Cerebellar nuclear complex (tissue), 1 donor: Measurements from ENCODE around the gene FKRP.
"Not testable (repeated sequence)": the region's sequence is repeated elsewhere in the genome, so short reads cannot be mapped to it uniquely, and the experiment has no call there.

Source experiments
- DNase-seq, 2 experiments: peaks; one replicate each; lab custom pipeline; 2025; lab: John Stamatoyannopoulos, UW

FKRP gene, protein sequence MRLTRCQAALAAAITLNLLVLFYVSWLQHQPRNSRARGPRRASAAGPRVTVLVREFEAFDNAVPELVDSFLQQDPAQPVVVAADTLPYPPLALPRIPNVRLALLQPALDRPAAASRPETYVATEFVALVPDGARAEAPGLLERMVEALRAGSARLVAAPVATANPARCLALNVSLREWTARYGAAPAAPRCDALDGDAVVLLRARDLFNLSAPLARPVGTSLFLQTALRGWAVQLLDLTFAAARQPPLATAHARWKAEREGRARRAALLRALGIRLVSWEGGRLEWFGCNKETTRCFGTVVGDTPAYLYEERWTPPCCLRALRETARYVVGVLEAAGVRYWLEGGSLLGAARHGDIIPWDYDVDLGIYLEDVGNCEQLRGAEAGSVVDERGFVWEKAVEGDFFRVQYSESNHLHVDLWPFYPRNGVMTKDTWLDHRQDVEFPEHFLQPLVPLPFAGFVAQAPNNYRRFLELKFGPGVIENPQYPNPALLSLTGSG

DNA sequence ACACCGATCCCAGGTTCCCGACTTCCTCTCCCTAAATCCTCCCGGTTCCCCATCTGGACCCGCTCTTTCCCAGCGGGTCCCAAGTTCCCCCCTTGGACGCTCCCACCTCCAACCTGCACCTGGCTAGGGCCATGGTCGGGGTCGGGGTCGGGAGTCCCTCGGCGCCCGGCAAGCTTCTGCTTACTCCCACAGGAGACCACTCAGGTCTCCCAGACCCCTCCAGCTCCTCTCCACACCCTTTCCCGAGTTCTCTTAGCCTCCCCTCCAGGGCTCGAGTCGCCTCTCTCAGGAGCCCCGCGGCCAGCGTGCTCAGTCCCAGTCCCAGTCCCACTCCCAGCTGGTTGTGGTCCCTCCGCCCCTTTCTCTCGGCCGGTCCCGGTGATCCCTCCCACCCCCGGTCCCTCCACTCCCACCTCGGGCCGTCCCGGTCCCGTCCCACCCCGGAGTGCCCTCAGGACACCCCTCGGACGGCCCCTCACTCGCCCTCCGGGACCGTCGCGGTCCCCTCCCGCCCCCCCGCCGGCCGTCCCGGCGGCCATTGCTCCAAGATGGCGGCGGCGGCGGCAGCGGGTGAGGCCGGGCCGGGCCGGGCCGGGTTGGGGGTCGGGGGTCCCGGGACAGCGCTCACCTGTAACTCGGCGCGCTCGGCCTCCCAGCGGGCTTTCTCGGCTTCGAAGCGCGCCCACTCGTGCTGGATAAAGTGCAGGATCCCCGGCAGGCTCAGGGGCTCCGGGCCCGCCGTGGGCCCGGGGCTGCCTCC lies at the start of gene FKRP:
TSS of gene FKRP (plus strand) at position 537 of the 760 bp plus-strand sequence. CDS start 9,394 bp downstream, outside the sequence.
- DNase-seq: no peak

GRCh38 chr19:46696866-46697203 lies 49.0 kb upstream of the FKRP start:
- DNase-seq: no peak

DNA sequence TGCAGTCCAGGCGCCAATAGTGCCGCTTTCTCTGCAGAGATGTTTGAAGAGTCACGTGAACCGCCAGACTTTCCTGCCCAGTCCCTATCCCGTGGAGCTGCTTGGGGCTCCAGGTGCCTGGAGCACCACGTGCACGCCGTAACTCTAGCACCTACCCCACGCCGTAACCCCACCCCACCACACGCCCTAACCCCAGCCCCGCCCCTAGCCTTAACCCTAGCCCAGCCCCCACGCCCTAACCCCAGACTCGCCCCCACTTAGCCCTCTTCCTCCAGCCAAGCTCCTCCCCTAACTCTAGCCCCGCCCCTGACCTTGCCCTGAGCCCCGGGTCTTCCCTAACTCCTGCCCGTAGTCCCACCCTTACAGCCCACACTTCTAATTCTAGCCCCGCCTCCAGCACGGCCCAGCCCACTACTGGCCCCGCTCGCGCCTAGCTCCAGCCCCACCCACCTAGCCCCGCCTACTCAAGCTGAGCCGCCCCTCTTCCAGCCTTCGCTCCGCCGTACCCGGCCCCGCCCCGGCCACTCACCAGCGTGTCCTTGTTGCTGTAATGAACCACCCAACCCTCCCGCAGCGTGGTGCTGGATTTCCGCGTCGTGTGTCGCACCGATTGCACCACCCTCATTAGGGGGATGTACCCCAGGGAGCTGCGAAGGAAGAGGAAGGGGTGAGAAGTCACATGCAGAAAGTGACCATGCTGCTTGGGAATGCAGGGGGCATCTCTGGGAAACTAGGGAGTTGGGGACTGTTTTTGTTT lies 48.5 kb upstream of the FKRP start:
- no peak for DNase-seq

- no peak for DNase-seq
Observed at GRCh38 chr19:46698395-46699321, 47.2 kb upstream of the FKRP start.

- DNase-seq: no peak
Observed at GRCh38 chr19:46700704-46701103, 45.2 kb upstream of the FKRP start.

DNA sequence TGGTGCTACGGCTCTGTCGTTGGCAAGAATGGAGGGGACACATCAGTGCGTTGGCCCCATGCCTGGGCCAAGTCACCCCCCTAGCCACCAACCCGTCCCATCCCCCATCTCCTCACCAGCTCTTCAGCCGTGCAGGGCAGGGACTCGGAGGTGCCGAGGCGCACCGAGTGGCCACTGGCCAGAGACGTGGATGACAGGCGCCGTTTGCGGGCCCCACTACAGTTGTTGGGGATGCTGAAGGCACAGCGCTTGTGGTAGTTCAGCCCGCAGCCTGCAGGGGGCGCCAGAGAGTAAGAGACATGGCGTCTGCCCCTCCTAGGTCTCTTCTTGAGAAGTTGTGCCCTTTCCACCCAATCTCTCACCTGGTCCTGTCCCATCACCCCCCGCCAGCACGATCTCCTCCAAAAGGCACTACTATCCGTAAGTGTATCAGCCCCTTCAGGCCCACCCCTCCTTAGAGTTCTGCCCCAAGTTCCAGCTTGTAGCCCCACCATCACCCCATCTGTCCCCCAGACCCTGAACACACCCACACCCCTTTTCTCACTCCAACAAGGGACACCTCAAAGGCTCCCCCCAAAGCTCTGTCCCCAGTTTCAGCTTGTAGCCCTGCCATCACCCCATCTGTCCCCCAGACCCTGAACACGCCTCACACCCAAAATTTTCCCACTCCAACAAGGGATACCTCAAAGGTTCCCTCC lies 41.3 kb upstream of the FKRP start:
- DNase-seq: no peak

DNA sequence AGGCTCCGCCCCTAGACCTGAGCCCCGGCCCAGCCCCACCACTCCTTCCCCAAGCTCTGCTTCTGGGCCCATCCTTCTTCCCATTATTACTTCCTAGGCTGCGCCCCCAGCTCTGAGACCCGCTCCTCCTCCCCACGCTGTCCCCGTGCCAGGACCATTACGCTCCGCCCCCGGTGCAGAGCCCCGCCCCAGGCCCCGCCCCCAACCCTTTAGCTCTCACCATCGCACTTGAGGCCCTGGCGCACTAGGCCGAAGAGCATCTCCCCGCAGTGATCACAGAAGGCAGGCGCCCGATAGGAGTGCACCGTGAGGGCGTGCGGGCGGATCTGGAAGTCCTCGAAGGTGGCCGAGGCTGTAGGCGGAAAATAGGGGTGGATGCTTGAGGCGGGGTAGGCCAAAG lies 35.2 kb upstream of the FKRP start:
- DNase-seq: no peak

- not testable (repeated sequence) for DNase-seq
Observed at GRCh38 chr19:46712768-46713338, 33.0 kb upstream of the FKRP start.

DNA sequence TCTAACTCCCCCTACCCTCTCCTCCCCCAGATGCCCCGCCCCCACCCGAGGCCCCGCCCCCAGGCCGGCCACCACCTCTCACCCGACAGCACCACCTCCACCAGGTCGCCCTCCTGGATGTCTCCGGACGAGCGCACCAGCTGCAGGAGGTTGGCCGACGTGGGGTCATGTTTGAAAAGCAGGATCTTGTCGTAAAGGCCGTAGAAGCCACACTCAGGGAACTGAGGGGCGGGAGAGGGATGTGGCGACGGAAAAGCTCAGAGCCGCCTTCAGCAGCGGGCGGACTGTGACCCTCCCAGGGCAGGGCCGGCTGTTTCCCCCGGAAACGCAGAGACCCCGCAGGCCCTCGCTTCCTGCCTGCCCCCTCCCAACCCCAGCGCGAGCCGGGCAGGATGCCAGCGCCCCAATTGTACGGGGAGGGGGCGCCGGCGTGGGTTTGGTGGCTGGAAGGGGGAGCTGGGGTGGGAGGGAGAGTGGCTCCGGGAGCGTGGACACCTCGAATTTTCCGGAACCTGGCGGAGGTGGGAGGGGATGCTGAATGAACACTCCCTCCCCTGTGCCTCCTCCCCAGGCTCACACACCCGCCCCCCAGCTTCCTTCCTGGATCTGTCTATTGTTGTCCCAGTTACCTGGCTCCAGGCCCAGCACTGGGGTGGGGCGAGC lies 31.9 kb upstream of the FKRP start:
- DNase-seq: no peak

DNA sequence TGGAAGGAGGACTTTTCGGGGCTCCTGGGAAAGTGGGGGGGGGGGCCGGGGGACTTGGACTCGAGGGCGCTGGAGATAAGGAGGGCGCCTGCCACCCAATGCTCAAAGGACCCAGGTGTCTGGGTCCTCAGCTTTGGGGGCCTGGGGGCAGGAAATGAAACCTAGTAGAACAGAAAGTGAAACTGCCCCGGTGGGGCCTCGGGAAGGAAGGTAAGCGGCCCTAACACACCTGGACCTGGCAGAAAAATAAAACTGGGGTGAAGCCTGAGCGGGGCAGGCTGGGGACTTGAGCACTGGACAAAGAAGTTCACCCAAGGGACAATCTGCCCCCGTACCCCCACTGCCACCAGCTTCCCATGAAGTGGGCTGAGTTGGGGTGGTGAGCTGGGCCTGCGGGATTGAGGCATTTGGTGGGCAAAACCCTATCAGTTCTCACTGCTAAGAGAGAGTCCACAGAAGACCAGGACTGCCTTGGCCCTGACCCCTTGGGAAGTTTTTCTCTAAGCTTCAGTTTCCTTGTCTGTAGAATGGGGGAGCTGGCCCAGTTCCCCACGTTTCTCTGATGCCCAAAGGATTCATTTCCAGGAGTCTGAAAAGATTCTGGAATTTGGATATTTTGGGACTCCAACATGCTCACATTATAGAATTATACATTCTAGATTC lies 31.3 kb upstream of the FKRP start:
- no peak for DNase-seq

- no peak for DNase-seq
Observed at GRCh38 chr19:46715620-46715974, 30.3 kb upstream of the FKRP start.

GRCh38 chr19:46715975-46716671 lies 29.7 kb upstream of the FKRP start:
- DNase-seq: no peak

DNA sequence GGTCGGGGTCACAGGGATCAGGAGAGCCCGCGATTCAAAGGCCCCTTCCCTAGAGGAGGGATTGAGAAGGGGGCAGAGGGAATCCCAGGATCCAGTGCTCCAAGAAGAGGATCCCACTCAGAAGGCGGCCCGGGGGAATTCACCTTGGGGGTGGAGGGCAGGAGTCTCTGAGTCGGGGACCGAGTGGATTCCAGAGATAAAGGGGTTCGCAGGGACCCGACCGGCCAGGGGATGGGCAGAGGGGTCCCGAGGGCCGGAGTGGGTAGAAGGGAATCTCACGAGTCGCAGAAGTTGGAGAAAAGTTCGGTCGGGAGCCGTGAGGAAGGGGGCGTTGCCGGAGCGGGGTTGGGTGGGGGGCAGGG lies 29.2 kb upstream of the FKRP start:
- DNase-seq: no peak

GRCh38 chr19:46717034-46717715 lies 28.7 kb upstream of the FKRP start, which contains the start of gene PRKD2:
Gene PRKD2, minus strand, starts transcription at chr19:46717114. Its CDS starts 744 bp downstream, at chr19:46716370.
- no peak for DNase-seq

GRCh38 chr19:46717716-46718143 lies 28.1 kb upstream of the FKRP start:
- no peak for DNase-seq

DNA sequence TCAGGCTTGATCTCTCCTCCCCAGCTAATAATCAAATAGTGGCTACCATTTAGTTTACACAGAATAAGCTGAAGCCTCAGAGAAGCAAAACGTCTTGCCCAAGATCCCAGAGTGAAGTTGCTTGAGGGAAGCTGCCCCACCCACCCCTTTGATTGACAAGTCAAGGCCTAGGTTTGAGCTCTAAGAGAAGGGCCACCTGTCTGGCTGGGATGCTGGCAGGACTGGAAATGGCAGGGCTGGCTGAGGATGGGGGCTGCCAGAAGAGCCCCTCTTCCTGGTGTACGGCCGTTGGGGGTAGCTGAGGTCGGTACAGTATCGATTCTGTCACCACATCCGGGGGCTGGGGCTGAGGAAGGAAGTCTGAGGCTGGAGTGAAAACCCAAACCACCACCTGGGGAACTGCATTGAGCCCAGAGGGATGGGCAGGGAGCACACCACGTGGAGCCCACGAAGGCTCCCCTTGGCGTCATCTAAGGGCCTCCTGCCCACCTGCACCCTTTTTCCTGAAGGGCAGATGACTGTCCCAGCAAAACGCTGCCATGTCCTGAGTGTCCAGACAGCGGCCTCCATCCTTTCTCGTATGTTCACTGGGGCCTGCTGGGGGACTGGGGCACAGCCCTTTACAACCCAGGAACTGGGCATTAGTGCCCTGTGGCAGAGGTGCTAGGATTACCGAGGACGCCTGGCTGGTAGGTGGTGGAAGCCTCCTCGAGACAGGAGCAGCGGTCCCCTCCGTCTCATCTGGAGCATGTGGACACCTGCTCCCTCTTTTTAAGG lies 27.5 kb upstream of the FKRP start:
- no peak for DNase-seq

GRCh38 chr19:46718934-46719622 lies 26.8 kb upstream of the FKRP start:
- DNase-seq: no peak
